ENCODE results near the gene EIF1.

The EIF1 gene

GRCh38 chr17:41655611-41656111 is 33.0 kb upstream of the EIF1 start:
- no peak for ATAC-seq
- TF ChIP-seq PPARA (CRISPR knock-in tag; IDR thresholded peaks at IDR 0.05; ENCODE audit: borderline replicate concordance) (no peak), ZC3H10 (CRISPR knock-in tag; IDR thresholded peaks at IDR 0.05) (no peak), OSR1 (CRISPR knock-in tag; IDR thresholded peaks at IDR 0.05) (no peak), ZNF565 (CRISPR knock-in tag; conservative IDR thresholded peaks at IDR 0.05; ENCODE audit: low read depth) (no peak), ZNF8 (CRISPR knock-in tag; IDR thresholded peaks at IDR 0.05) (no peak), TOX (CRISPR knock-in tag; IDR thresholded peaks at IDR 0.05; ENCODE audit: borderline replicate concordance) (no peak), ZNF70 (CRISPR knock-in tag; IDR thresholded peaks at IDR 0.05) (no peak)
- TF ChIP-seq, protein P1, sequence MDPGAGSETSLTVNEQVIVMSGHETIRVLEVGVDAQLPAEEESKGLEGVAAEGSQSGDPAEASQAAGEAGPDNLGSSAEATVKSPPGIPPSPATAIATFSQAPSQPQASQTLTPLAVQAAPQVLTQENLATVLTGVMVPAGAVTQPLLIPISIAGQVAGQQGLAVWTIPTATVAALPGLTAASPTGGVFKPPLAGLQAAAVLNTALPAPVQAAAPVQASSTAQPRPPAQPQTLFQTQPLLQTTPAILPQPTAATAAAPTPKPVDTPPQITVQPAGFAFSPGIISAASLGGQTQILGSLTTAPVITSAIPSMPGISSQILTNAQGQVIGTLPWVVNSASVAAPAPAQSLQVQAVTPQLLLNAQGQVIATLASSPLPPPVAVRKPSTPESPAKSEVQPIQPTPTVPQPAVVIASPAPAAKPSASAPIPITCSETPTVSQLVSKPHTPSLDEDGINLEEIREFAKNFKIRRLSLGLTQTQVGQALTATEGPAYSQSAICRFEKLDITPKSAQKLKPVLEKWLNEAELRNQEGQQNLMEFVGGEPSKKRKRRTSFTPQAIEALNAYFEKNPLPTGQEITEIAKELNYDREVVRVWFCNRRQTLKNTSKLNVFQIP (CRISPR knock-in tag; IDR thresholded peaks at IDR 0.05; ENCODE audit: borderline replicate concordance, low read depth), result no peak

GRCh38 chr17:41656249-41657023 is 32.2 kb upstream of the EIF1 start:
- ATAC-seq, result no peak
- TF ChIP-seq ARNTL (CRISPR knock-in tag; IDR thresholded peaks at IDR 0.05; ENCODE audit: borderline replicate concordance, low read depth) (no peak), TOX (CRISPR knock-in tag; IDR thresholded peaks at IDR 0.05; ENCODE audit: borderline replicate concordance) (no peak), TCF4 (CRISPR knock-in tag; IDR thresholded peaks at IDR 0.05; ENCODE audit: borderline replicate concordance) (no peak), GLIS3 (CRISPR knock-in tag; IDR thresholded peaks at IDR 0.05) (no peak), ZNF565 (CRISPR knock-in tag; conservative IDR thresholded peaks at IDR 0.05; ENCODE audit: low read depth) (no peak)
- TF ChIP-seq, protein P2, sequence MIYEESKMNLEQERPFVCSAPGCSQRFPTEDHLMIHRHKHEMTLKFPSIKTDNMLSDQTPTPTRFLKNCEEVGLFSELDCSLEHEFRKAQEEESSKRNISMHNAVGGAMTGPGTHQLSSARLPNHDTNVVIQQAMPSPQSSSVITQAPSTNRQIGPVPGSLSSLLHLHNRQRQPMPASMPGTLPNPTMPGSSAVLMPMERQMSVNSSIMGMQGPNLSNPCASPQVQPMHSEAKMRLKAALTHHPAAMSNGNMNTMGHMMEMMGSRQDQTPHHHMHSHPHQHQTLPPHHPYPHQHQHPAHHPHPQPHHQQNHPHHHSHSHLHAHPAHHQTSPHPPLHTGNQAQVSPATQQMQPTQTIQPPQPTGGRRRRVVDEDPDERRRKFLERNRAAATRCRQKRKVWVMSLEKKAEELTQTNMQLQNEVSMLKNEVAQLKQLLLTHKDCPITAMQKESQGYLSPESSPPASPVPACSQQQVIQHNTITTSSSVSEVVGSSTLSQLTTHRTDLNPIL (CRISPR knock-in tag; IDR thresholded peaks at IDR 0.05; ENCODE audit: low read depth), result no peak

GRCh38 chr17:41657176-41657754 is 31.4 kb upstream of the EIF1 start:
- TF ChIP-seq ZFP3 (CRISPR knock-in tag; IDR thresholded peaks at IDR 0.05) (no peak), ZC3H10 (CRISPR knock-in tag; IDR thresholded peaks at IDR 0.05) (no peak), ISL1 (CRISPR knock-in tag; IDR thresholded peaks at IDR 0.05) (no peak)
- TF ChIP-seq, protein P3, sequence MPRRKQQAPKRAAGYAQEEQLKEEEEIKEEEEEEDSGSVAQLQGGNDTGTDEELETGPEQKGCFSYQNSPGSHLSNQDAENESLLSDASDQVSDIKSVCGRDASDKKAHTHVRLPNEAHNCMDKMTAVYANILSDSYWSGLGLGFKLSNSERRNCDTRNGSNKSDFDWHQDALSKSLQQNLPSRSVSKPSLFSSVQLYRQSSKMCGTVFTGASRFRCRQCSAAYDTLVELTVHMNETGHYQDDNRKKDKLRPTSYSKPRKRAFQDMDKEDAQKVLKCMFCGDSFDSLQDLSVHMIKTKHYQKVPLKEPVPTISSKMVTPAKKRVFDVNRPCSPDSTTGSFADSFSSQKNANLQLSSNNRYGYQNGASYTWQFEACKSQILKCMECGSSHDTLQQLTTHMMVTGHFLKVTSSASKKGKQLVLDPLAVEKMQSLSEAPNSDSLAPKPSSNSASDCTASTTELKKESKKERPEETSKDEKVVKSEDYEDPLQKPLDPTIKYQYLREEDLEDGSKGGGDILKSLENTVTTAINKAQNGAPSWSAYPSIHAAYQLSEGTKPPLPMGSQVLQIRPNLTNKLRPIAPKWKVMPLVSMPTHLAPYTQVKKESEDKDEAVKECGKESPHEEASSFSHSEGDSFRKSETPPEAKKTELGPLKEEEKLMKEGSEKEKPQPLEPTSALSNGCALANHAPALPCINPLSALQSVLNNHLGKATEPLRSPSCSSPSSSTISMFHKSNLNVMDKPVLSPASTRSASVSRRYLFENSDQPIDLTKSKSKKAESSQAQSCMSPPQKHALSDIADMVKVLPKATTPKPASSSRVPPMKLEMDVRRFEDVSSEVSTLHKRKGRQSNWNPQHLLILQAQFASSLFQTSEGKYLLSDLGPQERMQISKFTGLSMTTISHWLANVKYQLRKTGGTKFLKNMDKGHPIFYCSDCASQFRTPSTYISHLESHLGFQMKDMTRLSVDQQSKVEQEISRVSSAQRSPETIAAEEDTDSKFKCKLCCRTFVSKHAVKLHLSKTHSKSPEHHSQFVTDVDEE (CRISPR knock-in tag; IDR thresholded peaks at IDR 0.05), result no peak
- ATAC-seq, result no peak

- no peak for ATAC-seq
- TF ChIP-seq ARNTL (CRISPR knock-in tag; IDR thresholded peaks at IDR 0.05; ENCODE audit: borderline replicate concordance, low read depth) (no peak), ZFP30 (CRISPR knock-in tag; IDR thresholded peaks at IDR 0.05) (no peak), TOX (CRISPR knock-in tag; IDR thresholded peaks at IDR 0.05; ENCODE audit: borderline replicate concordance) (no peak), ESRRG (CRISPR knock-in tag; IDR thresholded peaks at IDR 0.05) (no peak), CSDC2 (CRISPR knock-in tag; IDR thresholded peaks at IDR 0.05) (no peak), GLIS3 (CRISPR knock-in tag; IDR thresholded peaks at IDR 0.05) (no peak), ZFP3 (CRISPR knock-in tag; IDR thresholded peaks at IDR 0.05) (no peak), ZNF565 (CRISPR knock-in tag; conservative IDR thresholded peaks at IDR 0.05; ENCODE audit: low read depth) (no peak), OSR1 (CRISPR knock-in tag; IDR thresholded peaks at IDR 0.05) (no peak), PPARA (CRISPR knock-in tag; IDR thresholded peaks at IDR 0.05; ENCODE audit: borderline replicate concordance) (no peak)
- TF ChIP-seq, protein P3 (CRISPR knock-in tag; IDR thresholded peaks at IDR 0.05), result no peak
- TF ChIP-seq, protein P2 (CRISPR knock-in tag; IDR thresholded peaks at IDR 0.05; ENCODE audit: low read depth), result no peak
- TF ChIP-seq, protein P4, sequence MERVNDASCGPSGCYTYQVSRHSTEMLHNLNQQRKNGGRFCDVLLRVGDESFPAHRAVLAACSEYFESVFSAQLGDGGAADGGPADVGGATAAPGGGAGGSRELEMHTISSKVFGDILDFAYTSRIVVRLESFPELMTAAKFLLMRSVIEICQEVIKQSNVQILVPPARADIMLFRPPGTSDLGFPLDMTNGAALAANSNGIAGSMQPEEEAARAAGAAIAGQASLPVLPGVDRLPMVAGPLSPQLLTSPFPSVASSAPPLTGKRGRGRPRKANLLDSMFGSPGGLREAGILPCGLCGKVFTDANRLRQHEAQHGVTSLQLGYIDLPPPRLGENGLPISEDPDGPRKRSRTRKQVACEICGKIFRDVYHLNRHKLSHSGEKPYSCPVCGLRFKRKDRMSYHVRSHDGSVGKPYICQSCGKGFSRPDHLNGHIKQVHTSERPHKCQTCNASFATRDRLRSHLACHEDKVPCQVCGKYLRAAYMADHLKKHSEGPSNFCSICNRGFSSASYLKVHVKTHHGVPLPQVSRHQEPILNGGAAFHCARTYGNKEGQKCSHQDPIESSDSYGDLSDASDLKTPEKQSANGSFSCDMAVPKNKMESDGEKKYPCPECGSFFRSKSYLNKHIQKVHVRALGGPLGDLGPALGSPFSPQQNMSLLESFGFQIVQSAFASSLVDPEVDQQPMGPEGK (CRISPR knock-in tag; IDR thresholded peaks at IDR 0.05; ENCODE audit: borderline replicate concordance), result no peak
- TF ChIP-seq, protein P5, sequence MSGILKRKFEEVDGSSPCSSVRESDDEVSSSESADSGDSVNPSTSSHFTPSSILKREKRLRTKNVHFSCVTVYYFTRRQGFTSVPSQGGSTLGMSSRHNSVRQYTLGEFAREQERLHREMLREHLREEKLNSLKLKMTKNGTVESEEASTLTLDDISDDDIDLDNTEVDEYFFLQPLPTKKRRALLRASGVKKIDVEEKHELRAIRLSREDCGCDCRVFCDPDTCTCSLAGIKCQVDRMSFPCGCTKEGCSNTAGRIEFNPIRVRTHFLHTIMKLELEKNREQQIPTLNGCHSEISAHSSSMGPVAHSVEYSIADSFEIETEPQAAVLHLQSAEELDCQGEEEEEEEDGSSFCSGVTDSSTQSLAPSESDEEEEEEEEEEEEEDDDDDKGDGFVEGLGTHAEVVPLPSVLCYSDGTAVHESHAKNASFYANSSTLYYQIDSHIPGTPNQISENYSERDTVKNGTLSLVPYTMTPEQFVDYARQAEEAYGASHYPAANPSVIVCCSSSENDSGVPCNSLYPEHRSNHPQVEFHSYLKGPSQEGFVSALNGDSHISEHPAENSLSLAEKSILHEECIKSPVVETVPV (CRISPR knock-in tag; IDR thresholded peaks at IDR 0.05), result no peak
Observed at GRCh38 chr17:41657936-41658335, 30.7 kb upstream of the EIF1 start.

Measured in SK-N-SH treated with all-trans-retinoic acid at 6 μM for 48 hours (cell line).